Peyer's patch (tissue), 4 donors: ENCODE results near the gene TBX5.

ENCODE experiments used
- CTCF ChIP-seq, 6 experiments: fragments of 450-650 bp in 4 of 6; fragments of 200-600 bp in 2 of 6; sonication (generic) in 1 of 6; IDR thresholded peaks; one replicate each; pipeline ENCODE4 v1.5.1; 2017 to 2019; ENCODE audit warnings: antibody characterized with exemption in 6 of 6, mild to moderate bottlenecking in 3 of 6, moderate library complexity in 1 of 6
- POLR2A ChIP-seq, 2 donors: fragments of 450-650 bp; IDR thresholded peaks; one replicate each; pipeline ENCODE4 v1.5.1; 2017; ENCODE audit warnings: antibody characterized with exemption in 2 of 2, mild to moderate bottlenecking in 2 of 2, moderate library complexity in 2 of 2

GRCh38 chr12:114314974-114315720 is 90.8 kb downstream of the TBX5 start:
- no peak for TF ChIP-seq POLR2A (IDR thresholded peaks at IDR 0.05)
- no peak for TF ChIP-seq CTCF (IDR thresholded peaks at IDR 0.05)
